H1 (cell line): ENCODE results near the gene MAF. TPM values are rescaled to one million over a fixed set of nuclear protein-coding genes. Genes with fewer than 3 reads are reported as not detected.

ENCODE experiments used
- CTCF ChIA-PET: fragments of 300-600 bp; sonication (Branson Sonifier 250); formaldehyde crosslinking; loops from one replicate; lab custom pipeline; 2021; ENCODE audit not compliant: partially characterized antibody; lab: Charles Lee
- POLR2A ChIA-PET: fragments of 300-600 bp; sonication (Branson Sonifier 250); formaldehyde crosslinking; loops from one replicate; lab custom pipeline; 2021; ENCODE audit warnings: inconsistent platforms; ENCODE audit not compliant: partially characterized antibody; lab: Charles Lee
- DNase-seq, 2 experiments: peaks; one replicate each; pipeline versions ENCODE4 v3.0.0 to v3.0.0-alpha.2; 2010 to 2022; ENCODE audit warnings: low spot score in 2 of 2, low read depth in 1 of 2, mixed read lengths in 1 of 2
- FAIRE-seq: peaks from 2 replicates; lab custom pipeline; 2011; peaks lifted over from hg19 to GRCh38; lab: Jason Lieb, UNC
- H2AFZ ChIP-seq: 2 replicates; pipeline ENCODE4 v1.8.1; 2012; ENCODE audit warnings: low read length, inconsistent platforms
- H2AK5ac ChIP-seq: 2 replicates; pipeline ENCODE4 v1.6.1; 2013; ENCODE audit warnings: low read depth, low read length
- H2BK120ac ChIP-seq: replicated peaks from 2 replicates; pipeline ENCODE3; 2013; ENCODE audit warnings: low read depth, low read length, inconsistent platforms
- H2BK12ac ChIP-seq: 2 replicates; pipeline ENCODE4 v1.6.1; 2013; ENCODE audit warnings: low read depth, low read length
- H2BK15ac ChIP-seq: 2 replicates; pipeline ENCODE4 v1.6.1; 2013; ENCODE audit warnings: low read length
- H2BK20ac ChIP-seq: 2 replicates; pipeline ENCODE4 v1.6.1; 2013; ENCODE audit warnings: low read length
- H2BK5ac ChIP-seq: 2 replicates; pipeline ENCODE4 v1.6.1; 2013; ENCODE audit warnings: low read depth, low read length
- H3K14ac ChIP-seq: 2 replicates; pipeline ENCODE4 v1.6.1; 2013; ENCODE audit warnings: inconsistent platforms; ENCODE audit not compliant: insufficient read length
- H3K18ac ChIP-seq: 2 replicates; pipeline ENCODE4 v1.6.1; 2013; ENCODE audit warnings: low read length; ENCODE audit errors: extremely low read depth
- H3K23ac ChIP-seq: 2 replicates; pipeline ENCODE4 v1.6.1; 2013; ENCODE audit warnings: inconsistent platforms; ENCODE audit not compliant: insufficient read length
- H3K23me2 ChIP-seq: 2 replicates; pipeline ENCODE4 v1.6.1; 2013; ENCODE audit warnings: low read depth, low read length
- H3K27ac ChIP-seq: 2 replicates; pipeline ENCODE4 v1.6.1; 2011; ENCODE audit warnings: low read depth, low read length, inconsistent platforms
- H3K27me3 ChIP-seq, 4 experiments: replicated peaks in 1 of 4; 1 replicate in 1 of 4; 2 replicates in 3 of 4; pipeline versions ENCODE4 v1.6.1 to v1.8.1; 2011 to 2013; ENCODE audit warnings: low read length in 3 of 4, mild to moderate bottlenecking in 3 of 4, inconsistent platforms in 2 of 4, mixed read lengths in 2 of 4, moderate library complexity in 1 of 4; ENCODE audit not compliant: control insufficient read depth in 3 of 4, insufficient read depth in 3 of 4; ENCODE audit errors: extremely low read depth in 1 of 4
- H3K36me3 ChIP-seq, 4 experiments: 2 replicates each; pipeline versions ENCODE4 v1.6.1 to v1.8.1; 2011 to 2013; ENCODE audit warnings: mild to moderate bottlenecking in 4 of 4, low read length in 3 of 4, moderate library complexity in 2 of 4, control low read depth in 1 of 4, inconsistent platforms in 1 of 4; ENCODE audit not compliant: insufficient read depth in 4 of 4, control insufficient read depth in 2 of 4
- H3K4ac ChIP-seq: replicated peaks from 2 replicates; pipeline ENCODE3; 2013; ENCODE audit warnings: low read length, low read depth, mixed read lengths, inconsistent platforms; ENCODE audit not compliant: insufficient read length
- H3K4me1 ChIP-seq, 4 experiments: replicated peaks in 1 of 4; 1 replicate in 1 of 4; 2 replicates in 3 of 4; pipeline versions ENCODE4 v1.6.1 to v1.8.1; 2011 to 2013; ENCODE audit warnings: low read length in 3 of 4, inconsistent platforms in 2 of 4, mixed read lengths in 1 of 4; ENCODE audit not compliant: insufficient read depth in 4 of 4, control insufficient read depth in 3 of 4
- H3K4me2 ChIP-seq, 2 experiments: 2 replicates each; pipeline versions ENCODE4 v1.6.1 to v1.8.1; 2011 to 2013; ENCODE audit warnings: low read depth in 2 of 2, low read length in 2 of 2, control low read depth in 1 of 2, inconsistent platforms in 1 of 2, mild to moderate bottlenecking in 1 of 2; ENCODE audit not compliant: insufficient read depth in 1 of 2
- H3K4me3 ChIP-seq, 4 experiments: fragments of 200-600, 300-600 bp in 1 of 4; sonication (generic), shearing (Covaris generic), sonication (Bioruptor Twin) in 1 of 4; 2 replicates each; pipeline versions ENCODE4 v1.5.1 to v1.8.1; 2011 to 2016; ENCODE audit warnings: low read length in 4 of 4, low read depth in 3 of 4, control low read depth in 2 of 4, inconsistent platforms in 2 of 4, mild to moderate bottlenecking in 2 of 4, mixed read lengths in 1 of 4, moderate library complexity in 1 of 4; ENCODE audit not compliant: insufficient read depth in 2 of 4; ENCODE audit errors: extremely low read depth in 1 of 4
- H3K56ac ChIP-seq: replicated peaks from 2 replicates; pipeline ENCODE3; 2013; ENCODE audit warnings: low read depth, mild to moderate bottlenecking, mixed read lengths, low read length, inconsistent platforms; ENCODE audit not compliant: insufficient read length
- H3K79me1 ChIP-seq: 2 replicates; pipeline ENCODE4 v1.6.1; 2013; ENCODE audit warnings: low read depth, low read length, control low read depth
- H3K79me2 ChIP-seq, 2 experiments: 2 replicates each; pipeline versions ENCODE4 v1.6.1 to v1.8.1; 2012 to 2013; ENCODE audit warnings: low read length in 2 of 2, mild to moderate bottlenecking in 2 of 2, inconsistent platforms in 1 of 2; ENCODE audit not compliant: insufficient read depth in 2 of 2, control insufficient read depth in 1 of 2
- H3K9ac ChIP-seq, 4 experiments: replicated peaks in 1 of 4; 1 replicate in 1 of 4; 2 replicates in 3 of 4; pipeline versions ENCODE4 v1.6.1 to v1.8.1; 2011 to 2013; ENCODE audit warnings: low read depth in 3 of 4, low read length in 3 of 4, control low read depth in 2 of 4, mild to moderate bottlenecking in 2 of 4, moderate library complexity in 2 of 4, inconsistent platforms in 1 of 4; ENCODE audit errors: extremely low read depth in 1 of 4
- H3K9me3 ChIP-seq, 2 experiments: 2 replicates each; pipeline versions ENCODE4 v1.6.1 to v1.8.1; 2012 to 2013; ENCODE audit warnings: mild to moderate bottlenecking in 2 of 2, moderate library complexity in 2 of 2, control low read depth in 1 of 2, inconsistent platforms in 1 of 2, low read depth in 1 of 2, low read length in 1 of 2, mixed read lengths in 1 of 2; ENCODE audit not compliant: insufficient read depth in 2 of 2
- H4K20me1 ChIP-seq, 2 experiments: replicated peaks in 1 of 2; 2 replicates each; pipeline versions ENCODE3 to v1.8.1; 2011 to 2013; ENCODE audit warnings: inconsistent platforms in 2 of 2, low read length in 2 of 2, mild to moderate bottlenecking in 1 of 2; ENCODE audit not compliant: insufficient read depth in 2 of 2, control insufficient read depth in 1 of 2
- H4K5ac ChIP-seq: 2 replicates; pipeline ENCODE4 v1.6.1; 2013; ENCODE audit warnings: low read length, low read depth, mixed read lengths, inconsistent platforms; ENCODE audit not compliant: insufficient read length
- H4K8ac ChIP-seq: 2 replicates; pipeline ENCODE4 v1.8.0; 2013; ENCODE audit warnings: mild to moderate bottlenecking, moderate library complexity, low read length, inconsistent platforms; ENCODE audit not compliant: insufficient read depth; ENCODE audit errors: extremely low read depth
- H4K91ac ChIP-seq: replicated peaks from 2 replicates; pipeline ENCODE3; 2013; ENCODE audit warnings: low read length, mixed read lengths, inconsistent platforms; ENCODE audit not compliant: insufficient read length
- GTF2F1 ChIP-seq: IDR thresholded peaks from 2 replicates; pipeline ENCODE4 v1.6.1; 2012; ENCODE audit warnings: low read depth, low read length, improper control_type of control experiment, borderline replicate concordance
- SP1 ChIP-seq: IDR thresholded peaks from 2 replicates; pipeline ENCODE4 v1.6.1; 2011; ENCODE audit warnings: low read depth, low read length
- WGBS, 2 experiments: shearing (Covaris generic) in 1 of 2; methylation state at CpG; one replicate each; pipeline versions ENCODE4 v1.1.6 to v1.1.7; 2013 to 2015; ENCODE audit warnings: low lambda C conversion rate in 2 of 2, mixed read lengths in 2 of 2, inconsistent platforms in 1 of 2, low coverage in 1 of 2, missing lambda C conversion rate in 1 of 2; ENCODE audit not compliant: insufficient replicate concordance in 2 of 2, insufficient coverage in 1 of 2, insufficient read length in 1 of 2; ENCODE audit errors: extremely low coverage in 1 of 2, missing lambda C conversion rate in 1 of 2; 5-methylcytosine and 5-hydroxymethylcytosine counted together
- polyA plus RNA-seq, 7 experiments: library from polyadenylated mRNA; depleted of rRNA in 3 of 7; stranded (reverse) in 5 of 7; unstranded in 2 of 7; fragments of >200 nt in 5 of 7; fragments of 200-250 nt in 2 of 7; gene quantifications; 1 replicate in 5 of 7; 2 replicates in 1 of 7; 4 replicates in 1 of 7; pipeline versions ENCODE4 v1.2.1 to v1.2.3, GENCODE V29; 2011 to 2013; ENCODE audit warnings: missing spikeins in 2 of 7, mixed read lengths in 2 of 7
- total RNA-seq: library from RNA; stranded (reverse); fragmentation: NEBNext Ultra II Directional; extraction: Animal tissue kit (Norgen Biotek cat#: 25700); gene quantifications from 2 replicates; pipeline ENCODE4 v1.2.1, GENCODE V29; 2021

Gene MAF
- total and polyA plus RNA-seq, 2 of the 8 experiments (the other 6 are each of a cell fraction or from before 2014, with no cell fraction given) = 1.3 to 2.7 TPM

DNA sequence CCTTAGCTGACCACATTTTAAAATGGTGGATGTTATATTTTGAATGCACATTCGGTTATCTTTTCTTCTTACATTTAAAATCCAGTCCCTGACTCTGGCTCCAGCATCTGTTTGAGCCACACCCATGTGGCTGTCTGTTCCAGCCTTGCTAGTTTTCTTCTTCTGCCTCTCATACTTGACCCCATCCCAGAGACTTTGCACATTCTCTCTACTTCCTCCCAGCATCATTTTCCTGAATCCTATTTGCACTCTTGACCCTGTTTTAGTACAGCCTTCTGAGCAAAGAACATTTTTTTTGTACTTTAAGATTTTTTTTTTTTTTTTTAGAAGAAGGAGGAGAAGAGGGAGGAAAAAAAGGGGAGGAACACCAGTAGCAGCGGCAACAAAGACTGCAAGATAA lies 23.3 kb upstream of the MAF start:
- WGBS, 2 experiments = 90% methylated on average over 2 of the region's 2 CpGs; no CpG with 5 or more reads in 1 of the 2 experiments
- Histone ChIP-seq H2BK12ac (no peak overlapping the region), H4K5ac (no peak overlapping the region), H3K14ac (no peak overlapping the region), H3K79me2 (no peaks in the 10 kb centered on the region), H3K4me2 (no peak overlapping the region), H3K56ac (no peak overlapping the region), H3K18ac (no peak overlapping the region), H2BK5ac (no peak overlapping the region), H2AFZ (no peak overlapping the region), H3K36me3 (no peaks in the 10 kb centered on the region), H2BK15ac (no peak overlapping the region), H3K9ac (no peak overlapping the region), H2BK20ac (no peak overlapping the region), H3K4ac (no peak overlapping the region), H3K79me1 (no peaks in the 10 kb centered on the region), H3K9me3 (no peaks in the 10 kb centered on the region), H2BK120ac (no peak overlapping the region), H3K27me3 (no peaks in the 10 kb centered on the region), H2AK5ac (no peak overlapping the region), H4K20me1 (no peaks in the 10 kb centered on the region), H3K4me3 (no peak overlapping the region), H3K23me2 (no peaks in the 10 kb centered on the region), H3K23ac (no peak overlapping the region), H3K4me1 (no peaks in the 10 kb centered on the region), H4K8ac (no peak overlapping the region), H3K27ac (no peak overlapping the region), H4K91ac (no peak overlapping the region)
- TF ChIP-seq GTF2F1 (no peak), SP1 (no peak)
- no peak for DNase-seq
- ChIA-PET POLR2A (interaction anchor here (0.6 kb wide), 1 partner anchor 244 kb away, joined by 3 read pairs; no protein-coding TSS in a partner anchor), CTCF (no interaction called here)
- FAIRE-seq = no peak
